Stimulated activated CD8-positive, alpha-beta memory T cell treated with anti-CD3 and anti-CD28 coated beads, Interleukin-12 subunit alpha, Interleukin-12 subunit beta, amount 100 ng/mL, for 1 hour (primary cell): Measurements from ENCODE around the gene TRIM21.
"Not testable (repeated sequence)": the region's sequence is repeated elsewhere in the genome, so short reads cannot be mapped to it uniquely, and the experiment has no call there.

ENCODE experiments used
- DNase-seq: peaks from one replicate; pipeline ENCODE4 v3.0.0-alpha.2; 2020; ENCODE audit warnings: low read depth

Gene TRIM21

DNA sequence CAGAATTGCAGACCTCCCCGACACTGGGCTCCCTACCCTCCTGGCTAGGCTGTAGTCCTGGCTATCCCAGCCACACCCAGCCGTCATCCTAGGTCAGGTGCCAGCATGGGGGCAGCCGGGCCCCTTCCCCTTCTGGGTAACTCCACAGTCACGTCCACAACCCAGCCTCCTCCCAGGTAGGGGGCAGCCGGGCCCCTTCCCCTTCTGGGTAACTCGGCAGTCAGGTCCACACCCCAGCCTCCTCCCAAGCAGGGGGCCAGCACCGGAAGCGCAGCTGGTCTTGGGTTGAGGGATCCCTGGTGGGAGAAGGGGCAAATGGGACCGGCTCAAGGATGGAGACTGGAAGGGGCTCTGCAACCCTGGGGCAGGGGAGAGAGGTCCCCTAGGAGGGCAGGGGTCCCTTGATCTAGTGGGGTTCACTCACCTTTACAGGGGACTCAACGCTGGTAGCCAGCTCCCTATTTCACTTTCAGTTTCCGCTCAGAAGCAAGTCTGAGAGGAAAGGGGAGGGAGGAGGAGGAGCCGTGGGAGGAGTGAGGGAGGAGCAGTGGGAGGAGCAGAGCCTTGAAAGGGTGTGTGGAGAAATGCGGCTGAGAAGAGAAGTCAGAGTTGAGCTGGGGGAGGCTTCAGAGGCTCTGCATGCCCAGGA, at the start of gene TRIM21:
Gene TRIM21, minus strand, starts transcription at position 494 of the 649 bp plus-strand sequence. CDS start 3,293 bp downstream, outside the sequence.
- DNase-seq, result peak; percentile 81

- no peak for DNase-seq
These were observed 48.0 kb upstream of the TRIM21 start for GRCh38 chr11:4441515-4441914.

- no peak for DNase-seq
These were observed 42.9 kb upstream of the TRIM21 start for GRCh38 chr11:4436411-4436810.

- DNase-seq, result no peak
These were observed 40.4 kb upstream of the TRIM21 start for GRCh38 chr11:4433856-4434255.

- DNase-seq, result no peak
These were observed 36.5 kb upstream of the TRIM21 start for GRCh38 chr11:4430051-4430450.

GRCh38 chr11:4418403-4418802, 24.9 kb upstream of the TRIM21 start:
- no peak for DNase-seq

DNA sequence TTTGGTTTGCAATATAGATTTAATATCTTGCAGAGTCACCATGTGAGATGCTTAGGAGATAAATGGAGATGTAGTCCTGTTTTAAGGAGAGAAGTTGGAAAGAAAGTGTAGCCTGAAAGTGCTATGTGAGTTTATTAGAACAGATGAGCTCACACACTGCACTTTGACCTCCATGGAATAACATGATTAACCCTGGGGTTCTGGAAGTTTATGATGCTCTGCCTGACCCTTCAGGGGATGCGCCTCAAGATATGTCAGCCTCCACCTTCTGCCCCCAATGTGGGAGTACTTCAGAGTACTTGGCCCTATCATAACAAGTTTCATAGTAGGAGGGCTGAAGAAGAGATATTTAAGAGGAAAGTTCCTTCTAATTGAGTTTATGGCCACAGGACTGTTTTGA, 23.3 kb upstream of the TRIM21 start:
- no peak for DNase-seq

- DNase-seq, result no peak
These were observed 22.8 kb upstream of the TRIM21 start for GRCh38 chr11:4416306-4416705.

DNA sequence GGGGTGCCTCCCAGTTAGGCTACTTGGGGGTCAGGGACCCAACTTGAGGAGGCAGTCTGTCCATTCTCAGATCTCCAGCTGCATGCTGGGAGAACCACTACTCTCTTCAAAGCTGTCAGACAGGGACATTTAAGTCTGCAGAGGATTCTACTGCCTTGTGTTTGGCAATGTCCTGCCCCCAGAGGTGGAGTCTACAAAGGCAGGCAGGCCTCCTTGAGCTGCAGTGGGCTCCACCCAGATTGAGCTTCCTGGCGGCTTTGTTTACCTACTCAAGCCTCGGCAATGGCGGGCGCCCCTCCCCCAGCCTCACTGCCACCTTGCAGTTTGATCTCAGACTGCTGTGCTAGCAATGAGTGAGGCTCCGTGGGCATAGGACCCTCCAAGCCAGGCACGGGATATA, 12.7 kb upstream of the TRIM21 start:
- DNase-seq, result not testable (repeated sequence)

DNA sequence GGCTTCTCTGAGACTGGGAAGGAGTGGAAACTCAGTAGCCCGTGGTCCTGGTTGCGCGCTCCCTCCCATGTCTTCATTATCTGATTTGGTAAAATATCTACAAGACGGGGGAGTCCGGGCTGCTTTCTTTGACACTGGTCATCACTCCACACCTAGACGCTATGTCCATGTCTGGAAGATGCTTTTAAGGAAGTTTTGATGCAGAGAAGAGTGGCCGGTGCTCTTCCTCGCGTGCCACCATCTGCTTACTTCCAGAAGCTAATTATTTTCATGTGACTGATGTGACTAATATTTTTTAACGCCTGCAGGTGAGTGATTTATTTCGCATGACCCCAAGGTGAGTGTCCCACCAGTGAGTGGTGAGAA, 339 bp upstream of the TRIM21 start:
- no peak for DNase-seq

DNA sequence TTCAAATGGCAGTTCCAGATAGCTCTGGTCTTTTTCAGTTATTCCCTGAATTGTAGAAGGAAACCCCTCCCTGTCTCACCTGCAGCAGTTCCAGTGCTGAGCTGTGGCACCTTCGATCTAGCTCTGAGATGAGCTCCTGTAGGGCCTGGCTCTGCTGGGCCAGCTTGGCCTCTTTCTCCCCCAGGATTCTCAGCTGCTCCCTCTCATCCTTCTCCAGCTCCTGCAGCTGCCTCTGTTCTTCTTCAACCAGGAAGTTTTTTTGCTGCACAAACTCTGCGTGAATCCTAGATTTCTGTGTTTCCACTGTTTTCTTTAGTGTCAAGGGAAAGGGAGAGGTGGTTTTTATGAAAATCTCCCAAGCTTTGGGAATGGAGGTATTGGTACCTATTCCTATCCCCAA, 5.3 kb downstream of the TRIM21 start:
- no peak for DNase-seq

GRCh38 chr11:4385978-4386740, 7.3 kb downstream of the TRIM21 start:
- DNase-seq, result no peak

GRCh38 chr11:4381901-4382300, 11.6 kb downstream of the TRIM21 start:
- DNase-seq, result no peak

GRCh38 chr11:4375431-4376140, 17.9 kb downstream of the TRIM21 start:
- no peak for DNase-seq

DNA sequence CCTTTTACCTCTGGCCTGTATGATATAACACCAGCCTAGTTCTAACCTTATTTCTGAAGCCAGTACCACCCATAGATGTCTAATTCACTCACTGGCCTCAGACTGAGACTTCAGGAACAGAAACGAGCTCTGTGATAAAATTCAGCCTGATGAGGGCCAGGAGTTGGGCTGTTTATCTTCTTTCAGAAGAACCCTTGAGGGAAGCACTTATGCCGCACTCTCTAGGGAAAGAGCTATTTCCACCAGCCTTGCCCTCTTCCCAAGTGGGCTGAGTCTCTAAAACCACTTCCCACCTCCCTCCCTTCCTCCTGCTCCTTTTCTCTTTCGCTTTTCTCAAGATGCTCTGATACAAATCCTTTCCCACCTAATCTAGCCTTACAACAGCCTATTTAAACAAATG, 23.3 kb downstream of the TRIM21 start:
- no peak for DNase-seq

- no peak for DNase-seq
These were observed 25.2 kb downstream of the TRIM21 start, which contains the start of gene OR52B4 for GRCh38 chr11:4368286-4368685. OR52B4 (minus strand) TSS chr11:4368386; CDS start chr11:4368295, 91 bp downstream.

DNA sequence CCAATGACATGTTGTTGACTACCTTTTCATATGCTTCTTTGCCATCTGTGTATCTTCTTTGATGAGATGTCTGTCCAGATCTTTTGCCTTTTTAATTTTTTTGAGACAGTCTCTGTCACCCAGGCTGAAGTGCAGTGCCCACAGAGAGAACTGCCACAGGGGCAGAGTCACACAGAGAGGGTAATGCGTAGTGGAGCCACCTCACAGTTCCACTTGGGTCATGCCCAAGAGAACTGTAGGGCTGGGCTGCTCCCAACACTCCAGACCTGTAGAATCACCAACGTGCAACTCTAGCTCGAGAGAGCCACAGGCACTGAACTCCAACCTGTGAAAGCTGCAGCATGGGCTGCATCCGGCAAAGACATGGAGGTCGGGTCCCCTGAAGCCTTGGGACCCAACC, 45.4 kb downstream of the TRIM21 start:
- DNase-seq, result not testable (repeated sequence)

GRCh38 chr11:4345366-4345765, 48.1 kb downstream of the TRIM21 start:
- not testable (repeated sequence) for DNase-seq
